Left lung (tissue), 10 donors: ENCODE results near the gene LRRK1. TPM values are rescaled to one million over a fixed set of nuclear protein-coding genes. Genes with fewer than 3 reads are reported as not detected.

ENCODE experiments used
- ATAC-seq: fragments of 200-7000 bp; cut with Tn5 transposase; one replicate; pipeline ENCODE4 v1.9.1; 2020; ENCODE audit warnings: moderate library complexity
- DNase-seq, 4 donors: peaks; one replicate each; pipeline ENCODE4 v3.0.0-alpha.2; 2013 to 2020
- H3K27ac ChIP-seq, 2 donors: fragments of 200-600 bp; sonication (generic) in 1 of 2; one replicate each; pipeline versions ENCODE4 v1.5.0 to v1.8.0; 2020 to 2021
- H3K27me3 ChIP-seq, 2 donors: fragments of 200-600 bp; sonication (generic) in 1 of 2; one replicate each; pipeline versions ENCODE4 v1.5.0 to v1.8.0; 2020 to 2021
- H3K36me3 ChIP-seq, 2 donors: fragments of 200-600 bp; sonication (generic) in 1 of 2; one replicate each; pipeline versions ENCODE4 v1.5.0 to v1.8.0; 2020 to 2021
- H3K4me1 ChIP-seq, 2 donors: fragments of 200-600 bp; one replicate each; pipeline ENCODE4 v1.8.0; 2021
- H3K4me3 ChIP-seq, 2 donors: fragments of 200-600 bp; sonication (generic) in 1 of 2; one replicate each; pipeline versions ENCODE4 v1.5.0 to v1.8.0; 2020 to 2021; ENCODE audit warnings: mild to moderate bottlenecking in 1 of 2
- H3K9me3 ChIP-seq, 2 donors: fragments of 200-600 bp; sonication (generic) in 1 of 2; one replicate each; pipeline versions ENCODE4 v1.5.0 to v1.8.0; 2020 to 2021
- intact Hi-C, 2 donors: fragments of 100-400 bp; cut with DNase I; formaldehyde crosslinking; loops; one replicate each; pipeline versions ENCODE4 v1.11.2 to v1.14.2; 2022
- polyA plus RNA-seq, 6 donors: library from polyadenylated mRNA; unstranded; fragments of 120-200 nt; gene quantifications; one replicate each; pipeline ENCODE4 v1.2.1, GENCODE V29; 2013; ENCODE audit not compliant: insufficient read length in 6 of 6
- total RNA-seq, 2 donors: library from RNA; stranded (reverse); fragmentation: NEBNext Ultra II Directional; extraction: Animal tissue kit (Norgen Biotek cat#: 25700); gene quantifications; one replicate each; pipeline ENCODE4 v1.2.1, GENCODE V29; 2021
- TF ChIP-seq, protein P1 (sequence below), 2 donors: fragments of 200-600 bp; sonication (generic) in 1 of 2; IDR thresholded peaks; one replicate each; pipeline versions ENCODE4 v1.5.0 to v1.8.0; 2021; ENCODE audit warnings: antibody characterized with exemption in 2 of 2
- donor health status: DM: no; HTN: yes; CAD: no.
- donor health status: DM: no; HTN: no; CAD: no.

Gene LRRK1
- total and polyA plus RNA-seq, 8 donors: 1.9 to 24.2 (median 3.0) TPM

DNA sequence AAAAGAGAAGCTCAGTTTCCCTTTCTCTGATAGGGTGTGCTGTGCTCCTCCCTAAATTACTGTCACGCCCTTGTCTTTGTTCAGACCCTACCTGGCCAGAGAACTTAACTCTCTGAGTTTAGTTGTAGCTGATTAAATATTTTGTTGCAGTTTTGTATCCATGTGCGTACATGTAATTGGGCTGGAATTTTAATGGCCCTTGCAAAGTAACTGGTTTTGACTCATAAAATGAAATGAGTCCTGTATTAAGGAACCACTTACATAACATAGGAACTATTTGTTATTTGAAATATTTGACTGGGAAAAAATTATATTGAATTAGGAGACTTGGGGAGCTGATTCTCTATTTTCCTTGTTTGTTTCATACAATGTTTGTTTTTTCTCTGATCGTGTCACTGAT lies 80.2 kb downstream of the LRRK1 start:
- Histone ChIP-seq H3K4me1 (peaks cover 0 to 7% of the 10 kb centered on the region in 2 donors), H3K9me3 (no peaks in the 10 kb centered on the region), H3K27ac (no peak overlapping the region), H3K36me3 (peaks cover 0 to 27% of the 10 kb centered on the region in 2 donors), H3K27me3 (no peaks in the 10 kb centered on the region), H3K4me3 (no peak overlapping the region)
- ATAC-seq: no peak
- TF ChIP-seq, protein P1, sequence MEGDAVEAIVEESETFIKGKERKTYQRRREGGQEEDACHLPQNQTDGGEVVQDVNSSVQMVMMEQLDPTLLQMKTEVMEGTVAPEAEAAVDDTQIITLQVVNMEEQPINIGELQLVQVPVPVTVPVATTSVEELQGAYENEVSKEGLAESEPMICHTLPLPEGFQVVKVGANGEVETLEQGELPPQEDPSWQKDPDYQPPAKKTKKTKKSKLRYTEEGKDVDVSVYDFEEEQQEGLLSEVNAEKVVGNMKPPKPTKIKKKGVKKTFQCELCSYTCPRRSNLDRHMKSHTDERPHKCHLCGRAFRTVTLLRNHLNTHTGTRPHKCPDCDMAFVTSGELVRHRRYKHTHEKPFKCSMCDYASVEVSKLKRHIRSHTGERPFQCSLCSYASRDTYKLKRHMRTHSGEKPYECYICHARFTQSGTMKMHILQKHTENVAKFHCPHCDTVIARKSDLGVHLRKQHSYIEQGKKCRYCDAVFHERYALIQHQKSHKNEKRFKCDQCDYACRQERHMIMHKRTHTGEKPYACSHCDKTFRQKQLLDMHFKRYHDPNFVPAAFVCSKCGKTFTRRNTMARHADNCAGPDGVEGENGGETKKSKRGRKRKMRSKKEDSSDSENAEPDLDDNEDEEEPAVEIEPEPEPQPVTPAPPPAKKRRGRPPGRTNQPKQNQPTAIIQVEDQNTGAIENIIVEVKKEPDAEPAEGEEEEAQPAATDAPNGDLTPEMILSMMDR (IDR thresholded peaks at IDR 0.05): no peak
- DNase-seq: no peak
- intact Hi-C loops: no loop called here

DNA sequence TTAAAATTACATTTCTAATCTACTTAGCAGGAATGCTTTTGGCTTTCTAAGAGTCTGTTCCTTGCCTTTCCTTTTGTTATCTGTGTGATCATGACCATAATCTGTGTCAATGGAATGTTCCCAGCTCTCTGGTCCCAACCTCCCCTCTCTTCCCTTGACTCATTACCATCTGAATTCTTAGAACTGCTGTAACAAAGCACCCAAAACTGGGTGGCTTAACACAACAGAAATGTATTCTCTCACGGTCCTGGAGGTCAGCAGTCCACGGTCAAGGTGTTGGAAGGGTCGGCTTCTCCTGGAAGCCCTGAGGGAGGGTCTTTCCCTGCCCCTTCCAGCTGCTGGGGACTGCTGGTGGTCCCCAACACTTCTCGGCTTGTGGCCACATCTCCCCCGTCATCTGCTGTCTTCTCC lies 81.1 kb downstream of the LRRK1 start:
- H3K9me3 ChIP-seq: peaks cover 0 to 3% of the 10 kb centered on the region in 2 donors
- no peak overlapping the region for H3K4me3 ChIP-seq
- H3K27ac ChIP-seq: no peak overlapping the region
- peaks cover 0 to 7% of the 10 kb centered on the region in 2 donors for H3K4me1 ChIP-seq
- peaks cover 0 to 17% of the 10 kb centered on the region in 2 donors for H3K36me3 ChIP-seq
- no peaks in the 10 kb centered on the region for H3K27me3 ChIP-seq
- intact Hi-C loops: loop anchor here in 1 of 2 donors (5.0 kb wide), 1 partner anchor 373 kb away; no protein-coding TSS in a partner anchor
- ATAC-seq: no peak
- TF ChIP-seq, protein P1 (IDR thresholded peaks at IDR 0.05): no peak
- DNase-seq: no peak

DNA sequence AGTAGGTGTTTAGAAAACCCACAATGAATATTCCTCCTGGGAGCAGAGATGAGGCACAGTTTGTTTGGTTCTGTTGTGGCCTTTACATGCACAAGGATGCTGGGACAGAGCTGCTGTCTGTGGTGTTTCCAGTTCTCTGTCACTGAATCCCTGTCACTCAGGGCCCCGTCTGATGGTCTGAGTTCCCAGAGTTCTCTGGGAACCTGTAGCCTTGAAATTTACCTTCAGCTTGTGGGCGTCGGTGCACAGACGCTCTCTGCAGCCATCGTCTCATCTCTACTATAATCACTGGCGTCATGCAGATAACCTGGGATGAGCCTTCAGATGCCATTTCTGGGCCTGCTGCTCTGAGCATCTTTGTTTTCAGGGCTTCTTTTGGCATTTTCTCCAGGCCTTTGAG lies 81.9 kb downstream of the LRRK1 start:
- Histone ChIP-seq H3K27me3 (no peaks in the 10 kb centered on the region), H3K36me3 (peaks cover 0 to 13% of the 10 kb centered on the region in 2 donors), H3K9me3 (peaks cover 0 to 3% of the 10 kb centered on the region in 2 donors), H3K27ac (no peak overlapping the region), H3K4me3 (no peak overlapping the region), H3K4me1 (peaks cover 0 to 3% of the 10 kb centered on the region in 2 donors)
- intact Hi-C loops: loop anchor here in 1 of 2 donors (5.0 kb wide), 1 partner anchor 374 kb away; no protein-coding TSS in a partner anchor
- no peak for DNase-seq
- TF ChIP-seq, protein P1 (IDR thresholded peaks at IDR 0.05): no peak
- ATAC-seq: no peak

DNA sequence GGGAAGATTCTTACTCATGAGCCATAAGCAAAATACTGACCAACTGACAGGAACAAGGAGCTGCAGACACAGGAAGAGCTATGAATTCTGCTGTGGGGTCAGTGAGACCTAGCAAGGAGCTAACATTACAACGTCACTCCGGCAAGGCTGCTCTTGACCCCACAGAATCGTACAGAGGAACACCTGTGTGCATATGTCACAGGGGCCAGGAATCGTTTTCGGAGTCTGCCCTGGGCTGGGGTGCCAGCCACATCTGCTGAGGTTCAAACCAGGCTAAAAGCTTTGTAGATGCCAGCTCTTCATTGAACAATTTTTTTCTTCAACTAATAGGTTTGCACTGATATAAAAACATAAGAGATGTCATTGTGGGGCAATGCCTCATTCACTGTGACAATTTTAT lies 82.6 kb downstream of the LRRK1 start:
- intact Hi-C loops: loop anchor here in 1 of 2 donors (5.0 kb wide), 1 partner anchor 374 kb away; no protein-coding TSS in a partner anchor
- TF ChIP-seq, protein P1 (IDR thresholded peaks at IDR 0.05): no peak
- Histone ChIP-seq H3K9me3 (peaks cover 0 to 3% of the 10 kb centered on the region in 2 donors), H3K27me3 (no peaks in the 10 kb centered on the region), H3K27ac (no peak overlapping the region), H3K4me1 (peaks cover 0 to 5% of the 10 kb centered on the region in 2 donors), H3K36me3 (peaks cover 0 to 13% of the 10 kb centered on the region in 2 donors), H3K4me3 (no peak overlapping the region)
- no peak for ATAC-seq
- DNase-seq: no peak

DNA sequence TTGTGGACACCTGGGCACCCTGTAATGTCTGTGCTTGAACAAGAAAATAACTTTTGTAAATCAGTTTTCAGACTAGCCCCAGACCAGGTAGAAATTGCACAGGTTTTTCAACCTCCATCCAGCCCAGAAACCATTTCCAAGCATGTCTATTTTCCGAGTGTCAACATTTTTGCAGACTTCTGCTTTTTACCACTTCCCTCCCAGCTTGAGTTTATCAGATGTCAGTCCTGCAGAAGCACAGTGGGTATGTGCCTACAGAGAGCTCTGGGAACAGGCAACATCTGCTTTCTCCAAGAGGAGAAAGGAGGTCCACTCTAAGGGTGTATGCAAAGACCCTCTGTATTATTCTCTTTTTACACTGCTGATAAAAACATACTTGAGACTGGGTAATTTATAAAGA lies 83.9 kb downstream of the LRRK1 start:
- Histone ChIP-seq H3K36me3 (peaks cover 0 to 13% of the 10 kb centered on the region in 2 donors), H3K27me3 (no peaks in the 10 kb centered on the region), H3K4me1 (peaks cover 0 to 18% of the 10 kb centered on the region in 2 donors), H3K9me3 (peaks cover 0 to 3% of the 10 kb centered on the region in 2 donors), H3K27ac (no peak overlapping the region), H3K4me3 (no peak overlapping the region)
- DNase-seq (no peak), ATAC-seq (no peak)
- intact Hi-C loops: loop anchor here in 1 of 2 donors (5.0 kb wide), 1 partner anchor 376 kb away; no protein-coding TSS in a partner anchor
- TF ChIP-seq, protein P1 (IDR thresholded peaks at IDR 0.05): no peak
